Osteoblast (primary cell): ENCODE measurements around the gene SH3RF2. TPM values are rescaled to one million over a fixed set of nuclear protein-coding genes. Genes with fewer than 3 reads are reported as not detected.

Experiments
- DNase-seq: peaks from one replicate; pipeline ENCODE4 v3.0.0; 2011; ENCODE audit warnings: low spot score, mixed read lengths; ENCODE audit not compliant: insufficient read length; ENCODE audit errors: missing footprints
- H2AFZ ChIP-seq: 2 replicates; pipeline ENCODE4 v1.6.0; 2011; ENCODE audit warnings: mild to moderate bottlenecking, low read length
- H3K27ac ChIP-seq: 2 replicates; pipeline ENCODE4 v1.5.1; 2011; ENCODE audit warnings: mild to moderate bottlenecking, low read depth, low read length, moderate library complexity
- H3K27me3 ChIP-seq: 2 replicates; pipeline ENCODE4 v1.6.0; 2012; ENCODE audit warnings: mild to moderate bottlenecking, control low read depth, inconsistent platforms, low read length, moderate library complexity; ENCODE audit not compliant: insufficient read depth
- H3K36me3 ChIP-seq: 2 replicates; pipeline ENCODE4 v1.5.1; 2011; ENCODE audit warnings: mild to moderate bottlenecking, low read length, control low read depth, moderate library complexity; ENCODE audit not compliant: insufficient read depth
- H3K4me1 ChIP-seq: 2 replicates; pipeline ENCODE4 v1.5.1; 2011; ENCODE audit warnings: mild to moderate bottlenecking, low read length, control low read depth, moderate library complexity; ENCODE audit not compliant: insufficient read depth
- H3K4me2 ChIP-seq: 2 replicates; pipeline ENCODE4 v1.6.0; 2011; ENCODE audit warnings: mild to moderate bottlenecking, low read length; ENCODE audit not compliant: insufficient read depth
- H3K4me3 ChIP-seq: fragments of 200-600 bp; sonication (generic); 3 replicates; pipeline ENCODE4 v1.5.1; 2012; ENCODE audit warnings: mild to moderate bottlenecking, low read length, inconsistent platforms; ENCODE audit not compliant: insufficient read depth
- H3K79me2 ChIP-seq: 2 replicates; pipeline ENCODE4 v1.6.0; 2012; ENCODE audit warnings: mild to moderate bottlenecking, low read length, control low read depth, inconsistent platforms; ENCODE audit not compliant: insufficient read depth
- H3K9me3 ChIP-seq: 2 replicates; pipeline ENCODE4 v1.5.1; 2011; ENCODE audit warnings: low read depth, low read length, control low read depth
- H4K20me1 ChIP-seq: 2 replicates; pipeline ENCODE4 v1.6.0; 2012; ENCODE audit warnings: mild to moderate bottlenecking, low read length, control low read depth; ENCODE audit not compliant: insufficient read depth
- total RNA-seq: library from RNA; depleted of rRNA; stranded (reverse); fragments of >200 nt; gene quantifications from 2 replicates; pipeline ENCODE4 v1.2.3, GENCODE V29; 2012
- TF ChIP-seq, protein P1 (sequence below): IDR thresholded peaks from 2 replicates; pipeline ENCODE4 v1.5.1; 2011; ENCODE audit warnings: mild to moderate bottlenecking, low read depth, low read length, moderate library complexity; ENCODE audit errors: extremely low read depth

SH3RF2 gene
- total RNA-seq, 1 donor: 4.0 TPM

- DNase-seq: no peak
- TF ChIP-seq, protein P1, sequence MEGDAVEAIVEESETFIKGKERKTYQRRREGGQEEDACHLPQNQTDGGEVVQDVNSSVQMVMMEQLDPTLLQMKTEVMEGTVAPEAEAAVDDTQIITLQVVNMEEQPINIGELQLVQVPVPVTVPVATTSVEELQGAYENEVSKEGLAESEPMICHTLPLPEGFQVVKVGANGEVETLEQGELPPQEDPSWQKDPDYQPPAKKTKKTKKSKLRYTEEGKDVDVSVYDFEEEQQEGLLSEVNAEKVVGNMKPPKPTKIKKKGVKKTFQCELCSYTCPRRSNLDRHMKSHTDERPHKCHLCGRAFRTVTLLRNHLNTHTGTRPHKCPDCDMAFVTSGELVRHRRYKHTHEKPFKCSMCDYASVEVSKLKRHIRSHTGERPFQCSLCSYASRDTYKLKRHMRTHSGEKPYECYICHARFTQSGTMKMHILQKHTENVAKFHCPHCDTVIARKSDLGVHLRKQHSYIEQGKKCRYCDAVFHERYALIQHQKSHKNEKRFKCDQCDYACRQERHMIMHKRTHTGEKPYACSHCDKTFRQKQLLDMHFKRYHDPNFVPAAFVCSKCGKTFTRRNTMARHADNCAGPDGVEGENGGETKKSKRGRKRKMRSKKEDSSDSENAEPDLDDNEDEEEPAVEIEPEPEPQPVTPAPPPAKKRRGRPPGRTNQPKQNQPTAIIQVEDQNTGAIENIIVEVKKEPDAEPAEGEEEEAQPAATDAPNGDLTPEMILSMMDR: no peak
- no peaks in the 10 kb centered on the region for H3K27me3 ChIP-seq
- H3K79me2 ChIP-seq: no peaks in the 10 kb centered on the region
- no peak overlapping the region for H3K4me3 ChIP-seq
- no peaks in the 10 kb centered on the region for H4K20me1 ChIP-seq
- no peaks in the 10 kb centered on the region for H3K9me3 ChIP-seq
- H3K36me3 ChIP-seq: no peaks in the 10 kb centered on the region
- H2AFZ ChIP-seq: no peak overlapping the region
- H3K4me2 ChIP-seq: no peak overlapping the region
- H3K4me1 ChIP-seq: peaks cover 18% of the 10 kb centered on the region
- no peak overlapping the region for H3K27ac ChIP-seq
Observed at GRCh38 chr5:145908206-145908960, 28.0 kb upstream of the SH3RF2 start.

DNA sequence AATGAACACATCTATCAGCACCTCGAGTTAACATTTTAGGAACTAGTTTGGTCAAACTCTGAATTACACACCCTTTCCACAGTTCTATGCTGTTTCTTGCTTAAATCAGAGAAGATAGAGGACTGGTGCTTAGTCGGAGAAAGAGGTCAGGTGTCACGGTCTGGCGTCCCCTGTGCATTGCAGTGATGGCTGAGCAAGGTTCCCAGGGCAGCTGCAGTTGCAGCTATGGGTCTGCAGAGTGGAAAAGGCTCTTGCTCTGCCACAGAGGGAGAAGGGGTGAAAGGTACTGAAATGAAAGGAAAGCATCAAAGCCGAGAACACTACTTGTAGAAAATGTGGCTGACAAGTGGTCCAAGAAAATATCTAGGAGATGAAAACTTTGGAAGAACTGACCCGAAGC, 25.2 kb upstream of the SH3RF2 start:
- Histone ChIP-seq H3K27ac (no peak overlapping the region), H3K4me3 (no peak overlapping the region), H4K20me1 (no peaks in the 10 kb centered on the region), H3K36me3 (no peaks in the 10 kb centered on the region), H3K27me3 (no peaks in the 10 kb centered on the region), H3K4me2 (no peak overlapping the region), H3K79me2 (no peaks in the 10 kb centered on the region), H3K9me3 (no peaks in the 10 kb centered on the region), H2AFZ (no peak overlapping the region), H3K4me1 (peaks cover 4% of the 10 kb centered on the region)
- no peak for DNase-seq
- TF ChIP-seq, protein P1: no peak

GRCh38 chr5:145912019-145912418, 24.4 kb upstream of the SH3RF2 start:
- H3K27ac ChIP-seq: no peak overlapping the region
- peaks cover 3% of the 10 kb centered on the region for H3K4me1 ChIP-seq
- H3K4me3 ChIP-seq: no peak overlapping the region
- no peaks in the 10 kb centered on the region for H3K27me3 ChIP-seq
- H3K36me3 ChIP-seq: no peaks in the 10 kb centered on the region
- no peaks in the 10 kb centered on the region for H4K20me1 ChIP-seq
- no peak overlapping the region for H2AFZ ChIP-seq
- TF ChIP-seq, protein P1: no peak
- DNase-seq: no peak
- H3K4me2 ChIP-seq: no peak overlapping the region
- no peaks in the 10 kb centered on the region for H3K9me3 ChIP-seq
- no peaks in the 10 kb centered on the region for H3K79me2 ChIP-seq

GRCh38 chr5:145912594-145912993, 23.8 kb upstream of the SH3RF2 start:
- Histone ChIP-seq H3K79me2 (no peaks in the 10 kb centered on the region), H3K4me1 (peaks cover 9% of the 10 kb centered on the region), H3K4me2 (no peak overlapping the region), H3K4me3 (no peak overlapping the region), H3K27ac (no peak overlapping the region), H2AFZ (no peak overlapping the region), H3K27me3 (no peaks in the 10 kb centered on the region), H3K36me3 (no peaks in the 10 kb centered on the region), H4K20me1 (no peaks in the 10 kb centered on the region), H3K9me3 (no peaks in the 10 kb centered on the region)
- no peak for DNase-seq
- TF ChIP-seq, protein P1: no peak
